ENCODE results near the gene ZHX3. TPM values are rescaled to one million over a fixed set of nuclear protein-coding genes. Genes with fewer than 3 reads are reported as not detected.

The ZHX3 gene
- 4.5 to 7.7 TPM (median 6.8 TPM) in 5 replicates for total RNA-seq (2022; extraction: Qiagen RNA extraction)

GRCh38 chr20:41317546-41318270 is at the start of gene ZHX3:
ZHX3 (minus strand) TSS chr20:41317731; CDS start chr20:41204916, 112,815 bp downstream.

GRCh38 chr20:41366546-41367392 is 49.2 kb upstream of the ZHX3 start, which contains the start of gene EMILIN3:
EMILIN3 (minus strand) TSS chr20:41366818; CDS start chr20:41366634, 184 bp downstream.

GRCh38 chr20:41340327-41341055 is 23.0 kb upstream of the ZHX3 start, which contains the start of gene LPIN3:
LPIN3 (plus strand) TSS chr20:41340821; CDS start chr20:41345804, 4,983 bp downstream.

GRCh38 chr20:41136680-41137613 is 180.6 kb downstream of the ZHX3 start, which contains the start of gene PLCG1:
PLCG1 (plus strand) TSS chr20:41137543; CDS start chr20:41137642, 99 bp downstream.

Other genes starting within 250 kb of the ZHX3 start
- gene PLCG1, start 180.2 kb downstream of the ZHX3 start, total RNA-seq (2022; extraction: Qiagen RNA extraction), result 34.0 to 60.6 TPM (median 41.0 TPM) in 5 replicates
- gene LPIN3, start 23.1 kb upstream of the ZHX3 start, total RNA-seq (2022; extraction: Qiagen RNA extraction), result 12.0 to 16.3 TPM (median 12.9 TPM) in 5 replicates
- 0.34 to 0.73 TPM (median 0.57 TPM) in 5 replicates for gene EMILIN3, start 49.1 kb upstream of the ZHX3 start, total RNA-seq (2022; extraction: Qiagen RNA extraction)

Data from A549 treated with AZD2906 at 1 μM for 4 hours (cell line).